Neural progenitor cell (in vitro differentiated cells): ENCODE results near the gene ANKRD13D. TPM values are rescaled to one million over a fixed set of nuclear protein-coding genes. Genes with fewer than 3 reads are reported as not detected.
A peak's percentile ranks its signal among the peaks of the same experiment; 100 is the strongest.

ENCODE experiments used
- DNase-seq: peaks from one replicate; pipeline ENCODE4 v3.0.0-alpha.2; 2016; ENCODE audit warnings: low spot score
- H2AFZ ChIP-seq: fragments of 200-600 bp; sonication (generic); replicated peaks from 2 replicates; pipeline ENCODE4 v1.6.1; 2016; ENCODE audit warnings: antibody characterized with exemption
- H3F3A ChIP-seq: fragments of 200-600 bp; sonication (generic); 2 replicates; pipeline ENCODE4 v1.6.1; 2016; ENCODE audit warnings: antibody characterized with exemption, low read depth
- H3K27ac ChIP-seq: fragments of 200-600 bp; sonication (generic); 2 replicates; pipeline ENCODE4 v1.5.1; 2016; ENCODE audit warnings: mild to moderate bottlenecking
- H3K27me3 ChIP-seq: fragments of 200-600 bp; sonication (generic); 2 replicates; pipeline ENCODE4 v1.6.1; 2016; ENCODE audit warnings: mild to moderate bottlenecking, moderate library complexity
- H3K36me3 ChIP-seq: fragments of 200-600 bp; sonication (generic); 2 replicates; pipeline ENCODE4 v1.5.1; 2016
- H3K4me1 ChIP-seq: fragments of 200-600 bp; sonication (generic); 2 replicates; pipeline ENCODE4 v1.6.1; 2016; ENCODE audit warnings: mixed run types
- H3K4me2 ChIP-seq: fragments of 200-600 bp; sonication (generic); 2 replicates; pipeline ENCODE4 v1.6.1; 2016
- H3K4me3 ChIP-seq: fragments of 200-600 bp; sonication (generic); 2 replicates; pipeline ENCODE4 v1.5.1; 2016
- H3K79me2 ChIP-seq: fragments of 200-600 bp; sonication (generic); 2 replicates; pipeline ENCODE4 v1.6.1; 2016; ENCODE audit warnings: low read depth
- H3K9ac ChIP-seq: fragments of 200-600 bp; sonication (generic); 2 replicates; pipeline ENCODE4 v1.6.1; 2016
- H3K9me3 ChIP-seq: fragments of 200-600 bp; sonication (generic); 2 replicates; pipeline ENCODE4 v1.5.1; 2016; ENCODE audit warnings: low read depth
- H4K20me1 ChIP-seq: fragments of 200-600 bp; sonication (generic); 2 replicates; pipeline ENCODE4 v1.6.1; 2016; ENCODE audit warnings: low read depth
- H3K27ac Mint-ChIP-seq: 3 replicates; pipeline ENCODE4 v1.8.0; 2021; ENCODE audit warnings: mixed read lengths
- H3K27me3 Mint-ChIP-seq: 2 replicates; pipeline ENCODE4 v1.8.0; 2022; ENCODE audit warnings: low read depth, mild to moderate bottlenecking, inconsistent platforms, moderate library complexity, mixed read lengths; ENCODE audit not compliant: insufficient read depth
- H3K36me3 Mint-ChIP-seq: 3 replicates; pipeline ENCODE4 v1.8.0; 2021; ENCODE audit warnings: mixed read lengths
- H3K4me1 Mint-ChIP-seq: 3 replicates; pipeline ENCODE4 v1.8.0; 2021; ENCODE audit warnings: mixed read lengths
- H3K4me3 Mint-ChIP-seq: 3 replicates; pipeline ENCODE4 v1.8.0; 2021; ENCODE audit warnings: mild to moderate bottlenecking, moderate library complexity, mixed read lengths
- H3K9me3 Mint-ChIP-seq: 3 replicates; pipeline ENCODE4 v1.8.0; 2020; ENCODE audit warnings: mixed read lengths
- CTCF ChIP-seq: fragments of 200-600 bp; sonication (generic); IDR thresholded peaks from 2 replicates; pipeline ENCODE4 v1.5.1; 2017; ENCODE audit warnings: antibody characterized with exemption, mild to moderate bottlenecking
- EZH2 ChIP-seq: fragments of 200-600 bp; sonication (generic); IDR thresholded peaks from 2 replicates; pipeline ENCODE4 v1.6.1; 2017; ENCODE audit warnings: antibody characterized with exemption, mild to moderate bottlenecking, moderate library complexity
- EZH2phosphoT487 ChIP-seq: fragments of 200-600 bp; sonication (generic); IDR thresholded peaks from 2 replicates; pipeline ENCODE4 v1.6.1; 2017; ENCODE audit warnings: antibody characterized with exemption
- total RNA-seq: library from RNA; depleted of rRNA; stranded (reverse); fragments of >200 nt; gene quantifications from 2 replicates; pipeline ENCODE4 v1.2.3, GENCODE V29; 2015; ENCODE audit warnings: low replicate concordance

Gene ANKRD13D
- total RNA-seq, 1 donor from 2014 or later: 21.0 TPM

GRCh38 chr11:67301951-67302516 is 12.9 kb downstream of the ANKRD13D start:
- H3K79me2 ChIP-seq: no peaks in the 10 kb centered on the region
- Mint-ChIP-seq H3K27me3 (peaks cover 7% of the 10 kb centered on the region), H3K4me1 (peaks cover 8% of the 10 kb centered on the region), H3K4me3 (peak overlapping the region; percentile 74), H3K9me3 (no peaks in the 10 kb centered on the region), H3K27ac (no peak overlapping the region), H3K36me3 (peaks cover 14% of the 10 kb centered on the region)
- peak overlapping the region; percentile 65 for H3K4me3 ChIP-seq
- H4K20me1 ChIP-seq: peaks cover 14% of the 10 kb centered on the region
- H3K4me2 ChIP-seq: peak overlapping the region; percentile 91
- H3K9ac ChIP-seq: no peak overlapping the region
- DNase-seq: peak; percentile 71
- peaks cover 27% of the 10 kb centered on the region for H3F3A ChIP-seq
- no peaks in the 10 kb centered on the region for H3K9me3 ChIP-seq
- TF ChIP-seq EZH2phosphoT487 (no peak), CTCF (no peak)
- H3K4me1 ChIP-seq: peaks cover 12% of the 10 kb centered on the region
- H3K27ac ChIP-seq: no peak overlapping the region
- peaks cover 16% of the 10 kb centered on the region for H3K27me3 ChIP-seq
- H3K36me3 ChIP-seq: no peaks in the 10 kb centered on the region
- H2AFZ ChIP-seq: no peak overlapping the region

- H3K4me1 Mint-ChIP-seq: peaks cover 8% of the 10 kb centered on the region
- Histone ChIP-seq H3K79me2 (no peaks in the 10 kb centered on the region), H3K27me3 (peaks cover 16% of the 10 kb centered on the region), H4K20me1 (peaks cover 14% of the 10 kb centered on the region), H3K4me1 (peaks cover 12% of the 10 kb centered on the region), H3K9me3 (no peaks in the 10 kb centered on the region), H3K27ac (no peak overlapping the region), H2AFZ (no peak overlapping the region), H3F3A (peaks cover 27% of the 10 kb centered on the region), H3K36me3 (no peaks in the 10 kb centered on the region), H3K4me2 (peak overlapping the region; percentile 91), H3K4me3 (peak overlapping the region; percentile 65), H3K9ac (no peak overlapping the region)
- no peak for TF ChIP-seq CTCF
- no peak for TF ChIP-seq EZH2
- no peak for TF ChIP-seq EZH2phosphoT487
- peaks cover 13% of the 10 kb centered on the region for H3K36me3 Mint-ChIP-seq
- H3K27ac Mint-ChIP-seq: no peak overlapping the region
- no peaks in the 10 kb centered on the region for H3K9me3 Mint-ChIP-seq
- peaks cover 7% of the 10 kb centered on the region for H3K27me3 Mint-ChIP-seq
- DNase-seq: peak; percentile 78
- peak overlapping the region; percentile 74 for H3K4me3 Mint-ChIP-seq
Measured at GRCh38 chr11:67302571-67303131, 13.5 kb downstream of the ANKRD13D start.

GRCh38 chr11:67303132-67303834 is 14.2 kb downstream of the ANKRD13D start, which contains the start of gene SSH3:
SSH3 (plus strand) TSS chr11:67303530; CDS start chr11:67303626, 96 bp downstream.
- Histone ChIP-seq H2AFZ (peak within 1 kb of the TSS; percentile 53), H3K79me2 (no peaks in the 10 kb centered on the region), H4K20me1 (peaks cover 14% of the 10 kb centered on the region), H3K4me1 (peaks cover 12% of the 10 kb centered on the region), H3K27me3 (peaks cover 16% of the 10 kb centered on the region), H3K4me2 (peak within 1 kb of the TSS; percentile 91), H3F3A (peaks cover 27% of the 10 kb centered on the region), H3K9me3 (no peaks in the 10 kb centered on the region), H3K4me3 (peak within 1 kb of the TSS; percentile 65), H3K27ac (no peak within 1 kb of the TSS), H3K36me3 (no peaks in the 10 kb centered on the region), H3K9ac (no peak within 1 kb of the TSS)
- H3K9me3 Mint-ChIP-seq: no peaks in the 10 kb centered on the region
- no peak within 1 kb of the TSS for H3K27ac Mint-ChIP-seq
- H3K27me3 Mint-ChIP-seq: peaks cover 7% of the 10 kb centered on the region
- H3K4me3 Mint-ChIP-seq: peak within 1 kb of the TSS; percentile 74
- H3K4me1 Mint-ChIP-seq: peaks cover 8% of the 10 kb centered on the region
- peak; percentile 87 for DNase-seq
- TF ChIP-seq CTCF: no peak
- no peak for TF ChIP-seq EZH2phosphoT487
- peaks cover 10% of the 10 kb centered on the region for H3K36me3 Mint-ChIP-seq
